Measurements from ENCODE around the gene UNC5C.

GRCh38 chr4:95186666-95187065, 362.1 kb downstream of the UNC5C start:
- TF ChIP-seq CTCF (IDR thresholded peaks at IDR 0.05): no peak
- no peak for TF ChIP-seq POLR2A (IDR thresholded peaks at IDR 0.05)

All from vagina (tissue), 2 donors.